CD1c-positive myeloid dendritic cell (primary cell): Measurements from ENCODE around the gene ERGIC1.

Source experiments
- DNase-seq: peaks from one replicate; pipeline ENCODE4 v3.0.0-alpha.2; 2016; ENCODE audit errors: extremely low spot score

The ERGIC1 gene

GRCh38 chr5:172901788-172902496 is 67.9 kb downstream of the ERGIC1 start:
- DNase-seq = no peak

GRCh38 chr5:172902497-172903472 is 68.7 kb downstream of the ERGIC1 start:
- DNase-seq = no peak

- no peak for DNase-seq
These were observed 69.7 kb downstream of the ERGIC1 start for GRCh38 chr5:172903790-172904189.

GRCh38 chr5:172904312-172904642 is 70.2 kb downstream of the ERGIC1 start:
- DNase-seq = no peak

DNA sequence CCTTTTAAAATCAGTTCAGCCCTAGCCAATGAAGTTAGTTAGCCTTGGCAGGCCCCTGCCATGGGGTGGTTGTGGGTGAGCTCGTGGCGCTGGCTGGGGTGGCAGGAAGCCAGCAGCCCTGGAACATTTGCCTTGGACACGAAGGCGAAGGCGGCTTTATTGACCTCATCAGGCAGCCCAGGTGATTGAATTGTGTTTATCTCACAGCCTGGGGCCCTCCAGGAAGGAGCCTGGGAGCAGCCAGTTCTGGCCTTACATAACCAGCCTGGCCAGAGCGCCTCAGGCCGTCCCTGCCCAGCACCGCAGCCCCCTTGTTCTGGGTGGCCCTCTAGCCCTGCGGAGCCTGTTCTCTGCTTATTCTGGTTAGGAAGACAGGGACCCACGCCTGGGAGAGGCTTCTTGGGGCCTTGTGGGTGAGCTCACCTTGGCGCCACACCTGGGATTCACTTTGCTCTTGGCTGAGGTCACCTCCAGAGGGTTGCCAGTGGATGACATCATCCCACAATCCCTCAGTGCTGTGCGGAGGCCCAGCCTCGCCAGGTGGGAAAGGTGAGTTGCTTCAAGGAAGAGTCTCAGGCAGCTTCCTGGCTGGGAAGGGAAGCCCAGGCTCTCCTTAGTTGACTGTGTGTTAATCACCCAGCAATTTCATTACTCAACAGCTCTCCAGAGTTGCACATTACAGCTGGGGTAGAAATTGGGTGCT is 70.7 kb downstream of the ERGIC1 start:
- DNase-seq = no peak

GRCh38 chr5:172905346-172906140 is 71.5 kb downstream of the ERGIC1 start:
- no peak for DNase-seq

GRCh38 chr5:172906436-172906835 is 72.4 kb downstream of the ERGIC1 start:
- DNase-seq = no peak

GRCh38 chr5:172906888-172907287 is 72.8 kb downstream of the ERGIC1 start:
- no peak for DNase-seq

GRCh38 chr5:172907657-172908056 is 73.6 kb downstream of the ERGIC1 start:
- DNase-seq = no peak

- no peak for DNase-seq
These were observed 74.6 kb downstream of the ERGIC1 start for GRCh38 chr5:172908662-172909061.

GRCh38 chr5:172909931-172910502 is 76.0 kb downstream of the ERGIC1 start:
- no peak for DNase-seq

DNA sequence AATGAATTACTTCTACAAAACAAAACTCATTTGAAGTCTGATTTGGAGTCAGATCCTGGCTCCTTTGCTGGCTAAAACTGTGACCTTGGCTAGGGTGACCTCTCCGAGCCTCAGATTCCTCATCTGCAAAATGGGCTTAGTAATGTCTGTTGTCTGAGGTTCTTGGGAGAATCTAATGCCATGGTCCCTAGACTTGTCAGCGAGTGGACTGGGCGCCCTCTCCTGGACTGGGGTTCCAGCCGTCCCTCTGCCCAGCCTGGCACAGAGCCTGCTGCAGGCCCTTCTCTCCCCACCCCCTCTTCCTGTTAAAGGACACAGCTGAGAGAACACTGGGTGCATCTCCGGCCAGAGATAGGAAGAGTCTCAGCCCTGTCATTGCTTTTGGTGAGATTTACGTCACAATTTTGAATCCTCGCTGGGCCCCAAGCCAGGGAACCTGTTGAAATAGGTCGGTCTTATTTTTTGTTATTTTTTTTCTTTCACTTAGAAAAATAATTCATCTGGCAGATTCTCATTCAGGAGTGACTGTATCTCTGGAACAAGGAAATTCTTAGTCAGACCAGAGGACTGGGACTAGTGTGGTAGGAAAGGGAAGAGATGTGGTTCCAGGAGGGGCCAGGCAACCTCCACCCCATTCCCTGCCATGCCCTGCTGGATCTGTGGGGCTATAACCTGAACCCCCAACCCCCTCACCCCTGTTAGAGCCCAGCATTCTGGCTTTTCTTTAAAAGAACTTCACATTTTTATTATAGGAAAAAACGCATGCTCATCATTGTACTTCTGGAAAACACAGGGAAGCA is 77.0 kb downstream of the ERGIC1 start:
- DNase-seq = peak; percentile 57

DNA sequence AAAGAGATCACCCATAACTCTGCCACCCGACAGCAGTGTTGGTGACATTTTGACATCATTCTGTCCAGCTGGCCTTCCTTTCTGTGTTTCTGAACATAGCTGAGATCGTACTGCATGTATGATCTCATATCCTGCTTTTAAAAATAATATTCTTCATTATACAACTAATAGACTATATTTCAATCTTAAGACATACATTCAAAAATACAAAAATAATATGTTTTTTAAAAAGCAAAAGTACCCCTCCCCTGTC is 77.5 kb downstream of the ERGIC1 start:
- DNase-seq = no peak

GRCh38 chr5:172911976-172912375 is 77.9 kb downstream of the ERGIC1 start:
- DNase-seq = no peak

GRCh38 chr5:172913117-172913850 is 79.2 kb downstream of the ERGIC1 start:
- no peak for DNase-seq

DNA sequence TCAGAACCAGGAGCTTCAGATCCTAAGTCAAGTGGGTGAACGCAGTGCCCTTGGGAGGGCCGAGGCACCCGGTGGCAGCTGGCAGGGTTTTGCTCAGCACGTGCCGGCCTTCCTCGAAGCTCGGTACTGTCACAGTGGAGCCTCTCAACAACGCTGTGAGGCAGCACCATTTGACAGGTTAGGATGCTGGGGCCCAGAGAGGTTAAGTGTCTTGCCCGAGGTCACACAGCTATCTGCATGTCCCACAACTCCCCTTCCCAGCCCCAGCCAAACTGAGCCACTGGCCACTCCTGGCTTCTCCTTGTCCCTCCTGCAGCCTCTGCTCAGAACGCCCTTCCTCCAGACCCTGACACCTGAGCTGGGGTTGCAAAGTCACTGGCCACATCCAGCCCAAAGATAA is 81.5 kb downstream of the ERGIC1 start:
- DNase-seq = no peak

GRCh38 chr5:172918421-172919371 is 84.6 kb downstream of the ERGIC1 start:
- DNase-seq = peak; percentile 39

GRCh38 chr5:172919525-172920446 is 85.7 kb downstream of the ERGIC1 start:
- DNase-seq = no peak
